ENCODE data around the gene OR2T10.
"Not testable (repeated sequence)": the region's sequence is repeated elsewhere in the genome, so short reads cannot be mapped to it uniquely, and the experiment has no call there.

The OR2T10 gene

GRCh38 chr1:248592655-248593054 is 4.8 kb downstream of the OR2T10 start:
- DNase-seq: no peak

GRCh38 chr1:248590055-248590454 is 7.4 kb downstream of the OR2T10 start:
- DNase-seq: no peak

GRCh38 chr1:248589334-248589733 is 8.2 kb downstream of the OR2T10 start:
- no peak for DNase-seq

- DNase-seq: no peak
These were observed 12.2 kb downstream of the OR2T10 start for GRCh38 chr1:248585266-248585665.

GRCh38 chr1:248576260-248576980 is 21.1 kb downstream of the OR2T10 start:
- DNase-seq: no peak

GRCh38 chr1:248574657-248575056 is 22.8 kb downstream of the OR2T10 start, which contains the start of gene OR2T34:
Gene OR2T34 (minus strand): TSS chr1:248574757. CDS start chr1:248574757, 0 bp downstream.
- not testable (repeated sequence) for DNase-seq

GRCh38 chr1:248573856-248574255 is 23.6 kb downstream of the OR2T10 start:
- not testable (repeated sequence) for DNase-seq

- not testable (repeated sequence) for DNase-seq
These were observed 25.5 kb downstream of the OR2T10 start for GRCh38 chr1:248572049-248572448.

GRCh38 chr1:248570811-248571210 is 26.7 kb downstream of the OR2T10 start:
- DNase-seq: not testable (repeated sequence)

- not testable (repeated sequence) for DNase-seq
These were observed 28.5 kb downstream of the OR2T10 start for GRCh38 chr1:248569049-248569448.

- DNase-seq: peak; percentile 3 to 14
These were observed 31.7 kb downstream of the OR2T10 start for GRCh38 chr1:248565530-248566373.

- DNase-seq: not testable (repeated sequence)
These were observed 34.8 kb downstream of the OR2T10 start, which contains the start of gene OR2T29 for GRCh38 chr1:248562672-248563071. Gene OR2T29 (minus strand): TSS chr1:248562772. CDS start chr1:248559491, 3,281 bp downstream.

GRCh38 chr1:248551027-248551426 is 46.5 kb downstream of the OR2T10 start:
- not testable (repeated sequence) for DNase-seq

- DNase-seq: not testable (repeated sequence)
These were observed 50.1 kb downstream of the OR2T10 start for GRCh38 chr1:248547383-248547782.
